H1 (cell line): ENCODE data around the gene CIB4.

Experiments used
- CTCF ChIP-seq, 3 experiments: IDR thresholded peaks; 1 replicate in 2 of 3; 2 replicates in 1 of 3; pipeline versions ENCODE4 v1.5.1 to v1.6.1; 2011; ENCODE audit warnings: low read length in 3 of 3, mild to moderate bottlenecking in 3 of 3, inconsistent platforms in 2 of 3, low read depth in 1 of 3, moderate library complexity in 1 of 3; ENCODE audit not compliant: insufficient read depth in 1 of 3; ENCODE audit errors: control extremely low read depth in 1 of 3
- EZH2 ChIP-seq: fragments of 200-600 bp; sonication (generic); IDR thresholded peaks from 2 replicates; pipeline ENCODE4 v1.7.1; 2012; ENCODE audit warnings: low read depth, mild to moderate bottlenecking, moderate library complexity, low read length, inconsistent platforms; ENCODE audit not compliant: severe bottlenecking
- GABPA ChIP-seq: IDR thresholded peaks from 2 replicates; pipeline ENCODE4 v1.6.1; 2011; ENCODE audit warnings: mild to moderate bottlenecking, low read length, moderate library complexity, borderline replicate concordance; ENCODE audit not compliant: insufficient read depth
- TBP ChIP-seq: IDR thresholded peaks from 2 replicates; pipeline ENCODE4 v1.6.1; 2011; ENCODE audit warnings: low read depth, low read length, improper control_type of control experiment

GRCh38 chr2:26567534-26567933 is 73.6 kb downstream of the CIB4 start:
- no peak for TF ChIP-seq CTCF (IDR thresholded peaks at IDR 0.05; ENCODE audit: control extremely low read depth in 1 of 3, insufficient read depth in 1 of 3, low read depth in 1 of 3, low read length in 3 of 3)
- no peak for TF ChIP-seq GABPA
- no peak for TF ChIP-seq EZH2
- no peak for TF ChIP-seq TBP
